ENCODE results near the gene NGRN. TPM values are rescaled to one million over a fixed set of nuclear protein-coding genes. Genes with fewer than 3 reads are reported as not detected.
A peak's percentile ranks its signal among the peaks of the same experiment; 100 is the strongest.
"Not testable (repeated sequence)": the region's sequence is repeated elsewhere in the genome, so short reads cannot be mapped to it uniquely, and the experiment has no call there.

NGRN gene
- total RNA-seq, 1 donor from 2014 or later = 46.0 TPM

DNA sequence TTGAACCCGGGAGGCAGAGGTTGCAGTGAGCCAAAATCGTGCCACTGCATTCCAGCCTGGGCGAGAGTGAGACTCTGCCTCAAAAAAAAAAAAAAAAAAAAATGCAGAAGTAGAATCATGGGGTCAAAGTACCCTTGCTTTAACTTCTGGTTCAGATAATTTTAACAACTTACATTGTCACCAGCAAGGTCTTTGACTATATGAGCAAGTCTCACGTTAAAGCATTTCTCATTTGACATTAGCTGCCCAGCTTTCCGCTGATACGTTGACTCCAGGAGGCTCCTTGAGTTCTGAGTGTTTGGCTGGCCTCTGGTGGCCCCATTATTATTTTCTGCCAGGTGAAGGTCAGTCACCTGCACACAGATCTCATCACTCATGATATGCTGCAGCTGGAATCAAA is 16.2 kb downstream of the NGRN start:
- DNase-seq (ENCODE audit: low read depth in 2 of 2) = not testable (repeated sequence)

DNA sequence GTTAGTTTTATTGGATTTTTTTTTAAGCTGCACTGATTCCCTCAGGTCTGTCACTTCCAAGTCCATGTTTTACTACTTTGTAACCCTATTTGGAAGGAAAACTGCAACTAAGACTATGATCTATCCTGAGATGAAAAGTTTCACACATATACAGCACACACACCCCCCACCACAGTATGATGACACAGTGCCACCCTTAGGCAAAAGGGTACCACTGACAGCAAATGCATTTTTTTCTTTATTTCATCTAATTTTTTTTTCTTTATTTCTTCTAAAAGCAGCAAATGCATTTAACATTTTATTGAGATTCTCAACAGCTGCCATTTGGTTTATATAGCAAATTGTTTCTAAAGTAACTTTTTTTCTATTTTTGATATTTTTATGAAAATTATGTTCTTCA is 21.2 kb downstream of the NGRN start:
- peak; percentile 48 to 69 for DNase-seq (ENCODE audit: low read depth in 2 of 2)

DNA sequence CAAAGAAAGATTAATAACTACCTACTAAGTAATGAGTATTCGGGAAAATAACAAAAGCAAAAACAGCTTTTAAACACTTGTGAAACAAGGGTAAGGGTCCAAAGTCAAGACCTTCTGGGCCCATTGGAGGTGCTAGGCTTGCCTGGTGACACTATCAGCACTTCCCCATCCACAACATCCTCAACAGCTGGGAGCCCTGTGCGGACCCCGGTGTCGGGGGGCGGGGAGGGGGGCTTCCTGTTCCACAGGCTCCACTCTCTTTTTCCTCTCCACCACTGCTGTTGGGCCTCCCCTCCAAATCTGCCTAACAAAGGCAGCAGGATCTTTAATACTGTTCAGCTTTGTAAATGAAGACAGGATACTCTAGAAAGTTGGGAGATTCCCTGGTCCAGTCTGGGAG is 21.6 kb downstream of the NGRN start:
- no peak for DNase-seq (ENCODE audit: low read depth in 2 of 2)

DNA sequence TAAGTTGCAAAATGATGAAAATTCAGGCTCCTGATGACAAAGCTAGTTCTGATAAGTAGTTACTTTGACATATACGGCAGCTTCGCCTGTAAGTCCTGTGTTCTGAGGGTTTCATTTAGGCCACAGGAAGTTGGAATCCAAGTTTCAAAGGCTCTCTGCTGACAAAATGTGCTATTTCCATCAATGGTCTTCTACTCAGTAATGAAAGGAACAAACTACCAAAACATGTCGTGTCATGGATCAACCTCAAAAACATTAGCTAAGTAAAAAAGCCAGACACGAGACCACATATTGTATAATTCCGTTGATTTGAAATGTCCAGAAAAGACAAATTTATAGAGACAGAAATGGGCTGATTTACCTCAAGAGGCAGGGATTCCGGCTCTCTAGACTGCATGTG is 22.5 kb downstream of the NGRN start:
- DNase-seq (ENCODE audit: low read depth in 2 of 2) = no peak

- DNase-seq (ENCODE audit: low read depth in 2 of 2) = peak in 1 of 2 donors; percentile 17
Observed at GRCh38 chr15:90291679-90292356, 26.3 kb downstream of the NGRN start.

DNA sequence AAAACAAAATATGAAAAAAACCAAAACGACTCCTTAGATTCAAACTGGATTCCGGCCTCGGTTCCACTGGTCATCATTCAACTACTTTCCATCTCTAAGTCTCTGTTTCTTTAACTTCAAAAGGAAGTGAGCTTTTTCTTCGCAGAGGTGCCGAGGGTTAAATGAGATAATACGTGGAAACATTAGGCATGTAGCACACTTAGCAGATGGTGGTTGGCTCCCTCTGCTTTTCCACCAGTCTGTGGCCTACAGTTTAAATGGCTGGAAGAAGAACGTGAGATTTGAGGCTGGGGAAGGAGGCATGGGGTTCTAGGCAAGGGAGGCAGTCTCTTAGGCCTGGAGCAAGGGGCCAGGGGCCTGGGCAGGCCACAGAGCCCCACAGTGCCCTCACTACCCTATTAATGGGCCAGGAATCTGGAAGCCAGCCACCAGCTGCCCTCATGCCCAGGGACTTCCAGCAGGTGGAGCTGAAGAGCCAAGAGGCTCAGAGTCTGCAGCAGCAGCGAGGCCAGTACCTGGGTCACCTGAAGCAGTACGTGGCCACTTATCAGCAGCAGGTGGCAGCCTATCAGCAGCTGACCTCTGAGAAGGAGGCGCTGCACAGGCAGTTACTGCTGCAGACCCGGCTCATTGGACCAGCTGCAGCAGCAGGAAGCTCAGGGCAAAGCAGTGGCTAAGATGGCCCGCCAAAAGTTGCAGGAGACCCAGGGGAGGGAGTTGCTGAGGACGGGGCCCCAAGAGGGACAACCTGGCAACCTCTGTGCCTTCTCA is 27.8 kb downstream of the NGRN start:
- DNase-seq (ENCODE audit: low read depth in 2 of 2) = peak in 1 of 2 donors; percentile 56

DNA sequence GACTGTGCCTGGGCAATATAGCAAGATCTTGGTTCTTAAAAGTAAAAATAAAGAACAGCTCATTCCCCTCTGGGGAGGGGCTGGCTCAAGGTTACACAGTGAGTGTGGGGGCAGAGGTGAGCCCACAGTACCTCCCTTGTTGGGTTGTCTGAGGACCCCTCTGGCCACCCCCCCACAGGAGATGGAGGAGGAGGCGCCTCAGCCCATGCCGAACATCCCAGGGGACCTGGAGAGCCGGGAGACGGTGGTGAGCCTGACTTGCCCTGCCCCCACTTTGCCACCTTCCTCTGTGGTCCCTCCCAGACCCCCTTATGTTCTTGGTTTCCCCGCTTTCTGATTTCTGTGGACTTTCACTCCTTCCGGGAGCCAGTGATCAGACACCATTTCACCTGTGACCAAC is 28.7 kb downstream of the NGRN start:
- no peak for DNase-seq (ENCODE audit: low read depth in 2 of 2)

- no peak for DNase-seq (ENCODE audit: low read depth in 2 of 2)
Observed at GRCh38 chr15:90294601-90295269, 29.3 kb downstream of the NGRN start.

- no peak for DNase-seq (ENCODE audit: low read depth in 2 of 2)
Observed at GRCh38 chr15:90295270-90295648, 29.8 kb downstream of the NGRN start.

DNA sequence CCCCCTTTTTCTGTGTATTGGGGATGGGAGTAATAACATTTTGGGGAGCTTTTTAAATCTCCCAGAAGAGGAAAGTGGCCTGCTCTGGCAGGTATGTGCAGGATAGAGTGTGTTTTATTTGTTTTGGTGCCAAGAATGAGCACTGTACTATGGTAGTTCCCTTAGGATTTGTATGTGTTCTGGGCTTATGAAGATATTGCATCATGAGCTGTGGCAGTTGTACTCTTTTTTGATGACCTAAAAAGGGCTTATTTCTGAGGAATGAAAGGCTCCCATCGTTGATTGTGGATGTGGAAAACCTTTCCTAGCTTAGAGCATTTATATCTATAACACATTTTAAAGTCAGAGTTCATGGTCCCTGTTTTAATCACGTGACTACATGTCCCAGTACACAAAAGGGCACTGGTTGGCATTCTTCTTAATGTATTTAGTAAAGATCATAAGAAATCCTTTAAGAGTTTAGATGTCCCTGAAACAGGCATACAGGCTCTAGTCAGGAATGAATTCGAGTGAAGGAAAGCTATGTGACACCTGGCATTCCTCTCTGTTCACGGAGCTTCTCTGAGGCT is 30.9 kb downstream of the NGRN start:
- not testable (repeated sequence) for DNase-seq (ENCODE audit: low read depth in 2 of 2)

GRCh38 chr15:90297021-90297420 is 31.5 kb downstream of the NGRN start:
- no peak for DNase-seq (ENCODE audit: low read depth in 2 of 2)

DNA sequence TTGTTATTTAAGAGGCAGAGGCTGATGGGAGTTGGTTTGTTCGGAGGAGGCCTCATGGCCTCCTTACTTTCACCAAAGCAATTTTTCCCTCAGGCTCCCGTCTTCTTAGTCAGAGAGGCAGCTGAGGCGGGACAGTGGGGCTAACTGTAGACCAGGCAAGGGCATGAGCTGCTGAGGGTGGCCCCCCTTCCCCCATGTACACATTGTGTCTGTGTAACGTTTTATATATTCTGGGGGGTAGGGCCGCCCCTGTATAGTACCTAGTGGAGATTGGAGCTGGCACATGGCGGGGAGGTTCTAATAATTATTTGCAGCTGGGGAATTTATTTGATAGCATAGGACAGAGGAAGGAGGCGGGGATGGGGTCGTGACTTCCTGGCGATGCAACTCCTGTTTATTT is 35.1 kb downstream of the NGRN start:
- DNase-seq (ENCODE audit: low read depth in 2 of 2) = no peak

- peak; percentile 16 to 46 for DNase-seq (ENCODE audit: low read depth in 2 of 2)
Observed at GRCh38 chr15:90300988-90301706, 35.7 kb downstream of the NGRN start.

DNA sequence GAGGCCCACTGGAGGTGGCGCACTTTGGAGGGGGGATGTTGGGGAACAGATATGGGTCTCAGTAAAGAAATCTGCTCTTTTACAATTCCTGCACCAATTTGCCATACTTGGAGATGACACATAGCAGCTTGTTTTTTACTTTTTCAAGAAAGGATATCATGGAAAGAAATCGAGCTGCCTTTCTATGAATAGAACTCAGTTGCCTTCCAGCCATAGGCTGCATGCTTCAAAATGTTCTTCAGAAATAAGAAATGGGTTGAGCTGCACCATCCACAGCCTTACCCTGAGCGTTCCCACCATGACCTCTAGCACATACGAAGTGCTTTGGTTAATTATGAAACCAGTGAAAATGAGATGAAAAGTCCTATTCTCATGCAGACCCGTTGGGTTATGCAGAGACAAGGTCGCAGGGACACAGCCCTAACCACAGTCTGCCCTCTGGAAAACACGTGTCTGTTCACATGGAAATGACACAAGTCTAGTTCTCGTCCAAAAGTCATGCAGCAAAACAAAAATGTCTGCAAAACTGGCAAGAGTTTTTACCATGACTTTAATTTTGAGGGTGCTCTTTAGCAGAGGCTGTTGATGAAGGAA is 36.3 kb downstream of the NGRN start:
- no peak for DNase-seq (ENCODE audit: low read depth in 2 of 2)

DNA sequence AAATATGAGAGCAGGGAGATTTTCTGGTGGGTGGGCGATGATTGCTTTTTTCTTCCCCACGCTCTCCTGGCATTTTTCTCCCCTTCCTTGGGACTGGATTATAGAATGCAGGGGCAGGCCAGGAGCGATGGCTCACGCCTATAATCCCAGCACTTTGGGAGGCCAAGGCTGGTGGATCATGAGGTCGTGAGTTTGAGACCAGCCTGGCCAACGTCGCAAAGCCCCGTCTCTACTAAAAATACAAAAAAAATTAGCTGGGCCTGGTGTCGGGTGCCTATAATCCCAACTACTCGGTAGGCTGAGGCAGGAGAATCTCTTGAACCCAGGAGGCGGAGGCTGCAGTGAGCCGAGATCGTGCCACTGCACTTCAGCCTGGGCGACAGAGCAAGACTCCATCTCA is 39.9 kb downstream of the NGRN start:
- DNase-seq (ENCODE audit: low read depth in 2 of 2) = not testable (repeated sequence)

DNA sequence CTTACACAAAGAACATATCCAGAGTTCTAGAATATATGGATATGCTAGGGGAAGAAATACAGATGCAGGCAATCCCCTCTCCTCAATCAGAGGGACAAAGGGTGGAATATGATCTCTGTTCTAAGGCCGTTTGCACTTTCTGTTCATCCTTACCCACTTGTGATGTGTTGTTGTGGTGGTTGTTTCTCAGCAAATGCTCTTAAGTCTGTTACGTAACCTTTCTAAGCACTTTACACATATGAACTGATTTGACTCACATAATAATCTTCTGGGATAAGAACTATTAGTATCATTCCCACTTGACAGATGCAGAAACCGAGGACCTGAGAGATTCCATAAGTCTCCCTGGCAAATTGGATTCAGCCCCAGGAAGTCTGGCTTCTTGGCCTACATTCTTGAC is 40.5 kb downstream of the NGRN start:
- DNase-seq (ENCODE audit: low read depth in 2 of 2) = no peak

DNA sequence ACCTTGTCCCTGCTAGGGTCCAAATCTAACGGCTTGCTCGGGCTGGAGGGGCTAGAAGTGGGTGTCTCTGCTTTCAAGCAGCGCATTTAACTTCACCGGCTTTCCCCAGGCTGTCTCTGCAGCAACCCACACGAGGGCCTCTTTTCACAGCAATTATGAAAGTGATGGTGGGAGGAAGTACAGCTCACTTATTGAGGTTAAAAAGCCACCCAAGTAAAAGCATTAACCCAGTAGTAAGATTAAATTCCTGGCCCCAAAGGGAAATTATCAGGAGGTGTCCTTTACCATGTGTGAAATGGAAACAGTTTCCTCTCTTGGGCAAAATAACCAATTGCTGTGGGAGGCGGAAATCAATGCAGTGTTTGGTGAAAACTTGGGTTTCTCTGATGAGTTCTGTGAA is 41.1 kb downstream of the NGRN start:
- no peak for DNase-seq (ENCODE audit: low read depth in 2 of 2)

- no peak for DNase-seq (ENCODE audit: low read depth in 2 of 2)
Observed at GRCh38 chr15:90307661-90308060, 42.2 kb downstream of the NGRN start.

DNA sequence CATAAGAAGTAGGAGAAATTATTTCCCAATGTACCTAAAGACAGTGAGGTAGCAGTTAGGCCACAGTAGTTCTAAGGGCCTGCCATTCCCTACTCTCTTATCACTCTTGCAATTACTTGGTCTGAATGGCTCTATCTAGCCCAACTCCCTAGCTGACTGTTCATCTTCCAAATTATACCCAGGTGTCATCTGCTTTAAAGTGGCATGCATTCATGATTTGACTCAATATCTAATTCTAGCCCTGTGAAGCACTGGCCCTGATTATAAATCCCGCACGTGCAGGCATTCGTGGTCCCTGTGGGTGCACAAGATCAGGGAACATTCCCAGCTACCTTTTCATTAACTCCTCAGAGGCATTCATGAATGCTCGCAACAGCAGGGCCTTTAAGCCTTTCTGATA is 43.5 kb downstream of the NGRN start:
- no peak for DNase-seq (ENCODE audit: low read depth in 2 of 2)

DNA sequence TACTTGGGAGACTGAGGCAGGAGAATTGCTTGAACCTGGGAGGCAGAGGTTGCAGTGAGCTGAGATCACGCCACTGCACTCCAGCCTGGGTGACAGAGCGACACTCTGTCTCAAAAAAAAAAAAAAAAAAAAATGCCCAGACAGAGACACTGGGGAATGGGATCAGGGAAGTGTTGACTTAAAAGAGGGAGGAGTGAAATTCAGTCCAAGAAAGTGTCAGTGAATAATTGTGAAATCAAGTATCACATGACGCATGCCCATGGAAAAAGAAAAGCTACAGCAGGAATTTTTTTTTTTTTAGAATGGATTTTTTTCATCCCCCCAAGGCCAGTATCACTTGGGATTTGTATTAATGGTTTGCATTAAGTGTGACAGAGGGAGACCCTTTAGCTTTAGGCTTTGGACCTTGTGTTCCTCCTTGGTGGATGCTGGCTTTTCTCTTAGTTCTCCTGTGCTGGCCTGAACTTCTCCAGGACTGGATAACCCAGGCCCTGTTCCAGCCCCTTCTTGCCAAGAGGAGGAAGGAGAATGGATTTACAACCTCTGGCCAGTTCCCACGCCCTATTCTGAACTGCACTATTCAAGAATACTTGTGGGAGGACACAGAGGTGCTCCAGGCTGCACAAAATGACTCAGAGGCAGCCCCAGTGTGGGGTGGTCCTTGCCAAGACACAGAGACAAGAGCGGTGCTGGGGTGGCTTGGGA is 50.0 kb downstream of the NGRN start:
- DNase-seq (ENCODE audit: low read depth in 2 of 2) = peak in 1 of 2 donors; percentile 40

GRCh38 chr15:90316139-90316538 is 50.7 kb downstream of the NGRN start:
- no peak for DNase-seq (ENCODE audit: low read depth in 2 of 2)

All from dermis microvascular lymphatic vessel endothelial cell (primary cell).